SU-DHL-6 (cell line): Measurements from ENCODE around the gene MGAT4D.

ENCODE experiments used
- H2AFZ ChIP-seq: fragments of 200-600 bp; sonication (generic); 2 replicates; pipeline ENCODE4 v1.6.1; 2014; ENCODE audit warnings: low read depth, mild to moderate bottlenecking, moderate library complexity, mixed read lengths, antibody characterized with exemption, low read length; ENCODE audit not compliant: severe bottlenecking
- H3F3A ChIP-seq: fragments of 200-600 bp; shearing (Covaris generic); 2 replicates; pipeline ENCODE4 v1.6.0; 2016; ENCODE audit warnings: antibody characterized with exemption, mild to moderate bottlenecking; ENCODE audit not compliant: insufficient read depth
- H3K27ac ChIP-seq: fragments of 200-600 bp; sonication (generic); 2 replicates; pipeline ENCODE4 v1.5.1; 2016; ENCODE audit warnings: low read depth, mild to moderate bottlenecking, low read length, moderate library complexity, mixed read lengths
- H3K27me3 ChIP-seq: fragments of 200-600 bp; sonication (generic), shearing (Covaris generic); 2 replicates; pipeline ENCODE4 v1.6.0; 2014; ENCODE audit warnings: mild to moderate bottlenecking, low read length
- H3K36me3 ChIP-seq: fragments of 200-600 bp; sonication (generic); 2 replicates; pipeline ENCODE4 v1.6.1; 2014; ENCODE audit warnings: mild to moderate bottlenecking, low read length, mixed read lengths
- H3K4me2 ChIP-seq: fragments of 300-600, 200-600 bp; shearing (Covaris generic), sonication (generic); 2 replicates; pipeline ENCODE4 v1.6.0; 2014; ENCODE audit warnings: low read length, low read depth, mild to moderate bottlenecking; ENCODE audit not compliant: poor library complexity, severe bottlenecking
- H3K4me3 ChIP-seq: fragments of 200-600 bp; sonication (generic); 2 replicates; pipeline ENCODE4 v1.5.1; 2014; ENCODE audit warnings: antibody characterized with exemption, low read length, mild to moderate bottlenecking, mixed read lengths; ENCODE audit not compliant: insufficient read depth, poor library complexity, severe bottlenecking
- H3K79me2 ChIP-seq: fragments of 200-600 bp; sonication (generic); 2 replicates; pipeline ENCODE4 v1.6.1; 2014; ENCODE audit warnings: mild to moderate bottlenecking, low read length, moderate library complexity; ENCODE audit not compliant: insufficient read depth
- H3K9ac ChIP-seq: fragments of 200-600 bp; sonication (generic); 2 replicates; pipeline ENCODE4 v1.7.0; 2014; ENCODE audit warnings: mild to moderate bottlenecking, low read length
- H3K9me2 ChIP-seq: fragments of 200-600 bp; sonication (generic); replicated peaks from 2 replicates; pipeline ENCODE4 v1.6.1; 2014; ENCODE audit warnings: low read length; ENCODE audit not compliant: insufficient read depth
- H3K9me3 ChIP-seq: fragments of 200-600 bp; sonication (generic); 2 replicates; pipeline ENCODE4 v1.6.1; 2014; ENCODE audit warnings: low read length, mixed read lengths; ENCODE audit not compliant: insufficient read depth
- H4K20me1 ChIP-seq: fragments of 200-600 bp; sonication (generic); 2 replicates; pipeline ENCODE4 v1.6.1; 2014; ENCODE audit warnings: low read depth, mild to moderate bottlenecking, antibody characterized with exemption, low read length, moderate library complexity, mixed read lengths
- EZH2phosphoT487 ChIP-seq: fragments of 200-600 bp; sonication (generic), shearing (Covaris generic); conservative IDR thresholded peaks from 2 replicates; pipeline ENCODE4 v1.6.1; 2018; ENCODE audit warnings: mild to moderate bottlenecking, antibody characterized with exemption, low read length, moderate library complexity, mixed read lengths
- TF ChIP-seq, protein P1 (sequence below): fragments of 200-600 bp; sonication (generic); IDR thresholded peaks from one replicate; pipeline ENCODE4 v1.5.1; 2017; ENCODE audit warnings: antibody characterized with exemption, mild to moderate bottlenecking, low read length, moderate library complexity; ENCODE audit not compliant: insufficient read depth, poor library complexity, severe bottlenecking

Gene MGAT4D

DNA sequence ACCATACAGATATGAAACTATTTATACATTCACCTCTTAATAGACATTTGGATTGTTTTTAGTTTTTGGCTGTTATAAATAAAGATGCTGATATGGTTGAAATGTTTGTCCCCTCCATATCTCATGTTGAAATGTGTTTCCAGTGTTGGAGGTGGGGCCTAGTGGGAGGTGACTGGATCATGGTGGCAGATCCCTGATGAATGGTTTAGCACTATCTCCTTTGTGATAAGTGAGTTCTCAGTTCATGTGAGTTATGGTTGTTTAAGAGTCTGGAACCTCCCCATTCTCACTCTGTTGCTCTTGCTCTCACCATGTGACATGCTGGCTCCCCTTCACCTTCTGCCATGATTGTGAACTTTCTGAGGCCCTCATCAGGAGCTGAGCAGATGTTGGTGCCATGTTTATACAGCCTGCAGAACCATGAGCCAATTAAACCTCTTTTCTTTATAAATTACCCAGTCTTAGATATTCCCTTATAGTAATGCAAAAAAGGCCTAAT is 58.4 kb downstream of the MGAT4D start:
- no peak overlapping the region for H3K9ac ChIP-seq
- H3K27me3 ChIP-seq = no peaks in the 10 kb centered on the region
- no peaks in the 10 kb centered on the region for H3K9me2 ChIP-seq
- no peaks in the 10 kb centered on the region for H4K20me1 ChIP-seq
- no peak overlapping the region for H3K4me2 ChIP-seq
- H2AFZ ChIP-seq = no peak overlapping the region
- no peak overlapping the region for H3K4me3 ChIP-seq
- no peaks in the 10 kb centered on the region for H3K79me2 ChIP-seq
- no peaks in the 10 kb centered on the region for H3F3A ChIP-seq
- no peaks in the 10 kb centered on the region for H3K36me3 ChIP-seq
- no peak overlapping the region for H3K27ac ChIP-seq
- no peaks in the 10 kb centered on the region for H3K9me3 ChIP-seq
- TF ChIP-seq, protein P1, sequence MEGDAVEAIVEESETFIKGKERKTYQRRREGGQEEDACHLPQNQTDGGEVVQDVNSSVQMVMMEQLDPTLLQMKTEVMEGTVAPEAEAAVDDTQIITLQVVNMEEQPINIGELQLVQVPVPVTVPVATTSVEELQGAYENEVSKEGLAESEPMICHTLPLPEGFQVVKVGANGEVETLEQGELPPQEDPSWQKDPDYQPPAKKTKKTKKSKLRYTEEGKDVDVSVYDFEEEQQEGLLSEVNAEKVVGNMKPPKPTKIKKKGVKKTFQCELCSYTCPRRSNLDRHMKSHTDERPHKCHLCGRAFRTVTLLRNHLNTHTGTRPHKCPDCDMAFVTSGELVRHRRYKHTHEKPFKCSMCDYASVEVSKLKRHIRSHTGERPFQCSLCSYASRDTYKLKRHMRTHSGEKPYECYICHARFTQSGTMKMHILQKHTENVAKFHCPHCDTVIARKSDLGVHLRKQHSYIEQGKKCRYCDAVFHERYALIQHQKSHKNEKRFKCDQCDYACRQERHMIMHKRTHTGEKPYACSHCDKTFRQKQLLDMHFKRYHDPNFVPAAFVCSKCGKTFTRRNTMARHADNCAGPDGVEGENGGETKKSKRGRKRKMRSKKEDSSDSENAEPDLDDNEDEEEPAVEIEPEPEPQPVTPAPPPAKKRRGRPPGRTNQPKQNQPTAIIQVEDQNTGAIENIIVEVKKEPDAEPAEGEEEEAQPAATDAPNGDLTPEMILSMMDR = no peak
- no peak for TF ChIP-seq EZH2phosphoT487

DNA sequence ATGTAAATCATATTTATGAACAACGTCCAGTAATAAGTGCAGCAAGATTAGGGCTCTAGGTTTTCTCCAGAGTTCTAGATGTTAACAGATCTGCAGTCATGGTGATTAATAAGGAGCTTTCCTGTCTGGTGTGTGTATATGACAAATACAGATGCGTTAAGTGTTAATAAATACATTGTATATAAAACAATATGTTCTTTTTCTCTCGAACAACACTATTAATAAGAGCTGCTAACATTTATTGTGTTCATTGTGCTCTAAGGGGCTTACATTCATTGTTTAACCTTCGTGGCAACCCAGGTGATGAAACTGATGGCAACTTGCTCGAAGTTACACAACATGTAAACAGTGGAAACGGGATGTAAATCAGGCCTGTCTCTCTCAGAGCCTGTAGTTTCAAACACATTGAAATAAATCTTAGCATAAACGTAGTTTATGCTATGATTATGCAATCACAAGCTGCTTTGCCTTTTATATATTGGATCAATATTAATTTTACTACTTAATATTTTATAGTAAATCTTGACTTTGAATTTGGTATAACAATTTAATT is 70.1 kb downstream of the MGAT4D start:
- H3K27ac ChIP-seq = peak overlapping the region; percentile 9; the same call in 1 of the 2 replicates
- no peaks in the 10 kb centered on the region for H3F3A ChIP-seq
- peak overlapping the region; percentile 70 for H3K4me2 ChIP-seq
- no peaks in the 10 kb centered on the region for H3K27me3 ChIP-seq
- no peaks in the 10 kb centered on the region for H3K36me3 ChIP-seq
- H3K9ac ChIP-seq = peak overlapping the region; percentile 74
- H2AFZ ChIP-seq = peak overlapping the region; percentile 79
- H3K79me2 ChIP-seq = 0 out of 2 replicates have a peak, but pooled peaks cover 12% of the 10 kb centered on the region
- H3K9me3 ChIP-seq = no peaks in the 10 kb centered on the region
- H3K4me3 ChIP-seq = peak overlapping the region; percentile 69
- no peaks in the 10 kb centered on the region for H4K20me1 ChIP-seq
- TF ChIP-seq, protein P1 = no peak
- no peak for TF ChIP-seq EZH2phosphoT487
- no peaks in the 10 kb centered on the region for H3K9me2 ChIP-seq

DNA sequence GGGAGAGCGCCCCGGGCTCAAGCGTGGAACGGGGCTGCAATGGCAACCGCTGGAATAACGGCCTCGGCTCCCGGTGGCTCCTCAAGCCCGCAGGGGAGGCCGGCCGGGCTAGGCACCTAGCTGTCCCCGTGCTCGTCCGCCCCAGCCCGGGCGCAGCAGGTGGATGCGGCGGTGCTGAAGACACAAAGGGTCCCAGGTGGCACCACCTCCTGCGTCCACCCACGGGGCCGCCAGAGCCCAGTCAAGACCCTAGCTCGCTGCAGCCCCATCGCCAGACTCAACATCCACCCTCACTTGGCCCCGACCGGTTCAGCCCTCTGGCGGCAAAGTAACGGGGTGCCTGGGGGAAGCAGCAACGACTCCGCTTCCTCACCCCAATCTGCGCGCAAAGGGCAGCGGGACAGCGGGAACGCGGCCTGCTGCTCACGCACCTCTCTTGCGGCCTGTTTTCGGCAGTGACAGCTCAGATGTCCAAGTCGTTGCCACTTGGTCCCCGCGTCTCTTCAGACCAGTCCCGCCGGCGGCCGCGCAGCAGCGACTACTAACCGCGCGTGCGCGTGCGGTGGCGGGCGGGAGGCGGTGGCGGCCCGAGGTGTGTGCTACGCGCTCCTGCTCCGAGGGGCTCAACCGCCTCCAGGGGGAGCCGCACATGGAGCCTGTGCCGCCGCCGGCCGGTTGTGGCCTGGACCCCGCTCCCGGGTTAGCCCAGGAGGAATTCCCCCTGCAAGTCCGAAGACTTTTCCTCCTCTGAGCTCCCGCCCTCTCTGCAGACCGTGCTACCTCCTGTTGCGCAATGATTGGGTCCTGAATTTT is 70.8 kb downstream of the MGAT4D start, which contains the start of gene CLGN:
CLGN (minus strand) TSS at position 543 of the 813 bp plus-strand sequence. CDS start 14,570 bp downstream, outside the sequence.
- TF ChIP-seq, protein P1 = peak; percentile 15
- no peak for TF ChIP-seq EZH2phosphoT487
- H3K27me3 ChIP-seq = no peaks in the 10 kb centered on the region
- H3K36me3 ChIP-seq = no peaks in the 10 kb centered on the region
- peak within 1 kb of the TSS; percentile 9; the same call in 1 of the 2 replicates for H3K27ac ChIP-seq
- no peaks in the 10 kb centered on the region for H3K9me3 ChIP-seq
- H3K9ac ChIP-seq = peak within 1 kb of the TSS; percentile 74
- peak within 1 kb of the TSS; percentile 69 for H3K4me3 ChIP-seq
- H3K4me2 ChIP-seq = peak within 1 kb of the TSS; percentile 70
- H2AFZ ChIP-seq = peak within 1 kb of the TSS; percentile 79
- no peaks in the 10 kb centered on the region for H4K20me1 ChIP-seq
- H3F3A ChIP-seq = no peaks in the 10 kb centered on the region
- no peaks in the 10 kb centered on the region for H3K9me2 ChIP-seq
- 0 out of 2 replicates have a peak, but pooled peaks cover 12% of the 10 kb centered on the region for H3K79me2 ChIP-seq
